ENCODE results near the gene IGSF11. TPM values are rescaled to one million over a fixed set of nuclear protein-coding genes. Genes with fewer than 3 reads are reported as not detected.

IGSF11 gene
- total and polyA plus RNA-seq, 2 of the 4 experiments (the other 2 are of a cell fraction), result 0.18 TPM; not detected in 1

DNA sequence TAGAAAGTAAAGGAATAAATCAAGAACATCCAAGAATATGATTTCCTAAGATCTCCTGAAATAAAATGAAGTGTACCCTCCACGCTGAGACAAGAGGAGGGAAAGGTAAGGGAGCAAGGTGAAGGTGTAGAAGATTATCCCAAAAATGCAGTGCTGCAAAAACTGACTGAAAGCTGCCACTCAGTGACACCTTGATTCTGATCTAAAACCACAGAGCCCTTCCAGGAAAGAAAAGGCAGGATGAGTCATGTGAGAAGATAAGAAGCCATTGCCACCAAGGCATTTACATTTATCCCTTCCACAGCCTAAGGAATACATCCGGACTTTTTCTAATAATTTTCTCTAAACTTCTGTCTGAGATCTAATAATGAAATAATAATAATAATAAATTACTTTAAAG lies 49.9 kb downstream of the IGSF11 start:
- Histone ChIP-seq H3K4ac (ENCODE audit: low read depth, low read length) (no peak overlapping the region), H3K27me3 (ENCODE audit: control insufficient read depth, insufficient read depth, low read length) (no peaks in the 10 kb centered on the region; the same call in 1 of the 2 replicates), H4K8ac (ENCODE audit: low read depth in 2 of 2, low read length in 2 of 2) (no peak overlapping the region), H4K91ac (ENCODE audit: insufficient read depth, low read depth, low read length) (no peak overlapping the region), H3K4me3 (ENCODE audit: insufficient read depth, low read depth, low read length) (no peak overlapping the region), H2BK120ac (ENCODE audit: low read depth, low read length) (no peak overlapping the region), H2BK5ac (ENCODE audit: low read depth, low read length, poor library complexity, severe bottlenecking) (no peak overlapping the region), H2AFZ (replicated peaks; ENCODE audit: low read length, poor library complexity) (no peak overlapping the region), H2AK5ac (ENCODE audit: low read depth, low read length) (no peak overlapping the region), H2AK9ac (replicated peaks; ENCODE audit: low read depth, low read length, poor library complexity) (no peak overlapping the region), H3K79me1 (ENCODE audit: low read depth in 1 of 2, low read length in 2 of 2) (no peaks in the 10 kb centered on the region), H2BK20ac (ENCODE audit: low read depth, low read length) (no peak overlapping the region), H4K5ac (ENCODE audit: low read depth, low read length) (no peak overlapping the region), H3K23ac (ENCODE audit: low read depth, low read length) (no peak overlapping the region), H3K9me3 (ENCODE audit: control insufficient read depth, insufficient read depth, low read length) (no peaks in the 10 kb centered on the region), H4K20me1 (ENCODE audit: insufficient read depth, low read length) (no peaks in the 10 kb centered on the region), H3K18ac (ENCODE audit: low read depth, low read length) (no peak overlapping the region), H3K14ac (replicated peaks; ENCODE audit: low read depth, low read length) (no peak overlapping the region), H3K56ac (ENCODE audit: extremely low read depth, insufficient read depth, low read length) (no peak overlapping the region), H3K4me2 (ENCODE audit: low read depth, low read length) (no peak overlapping the region), H3K4me1 (ENCODE audit: control insufficient read depth, insufficient read depth, low read length) (no peaks in the 10 kb centered on the region), H3K9me1 (ENCODE audit: insufficient read depth, low read length) (no peaks in the 10 kb centered on the region), H3K9ac (ENCODE audit: low read depth, low read length) (no peak overlapping the region), H3K27ac (ENCODE audit: insufficient read depth, low read length) (no peak overlapping the region), H3K36me3 (ENCODE audit: control insufficient read depth, insufficient read depth, low read length) (no peaks in the 10 kb centered on the region), H2BK15ac (ENCODE audit: low read depth, low read length) (no peak overlapping the region)
- no peak for ATAC-seq (ENCODE audit: low read depth)
- dilution Hi-C loops (cut with HindIII; ENCODE audit: low sequenced_read_pairs, unreplicated experiment) (no loop called here), intact Hi-C loops (cut with micrococcal nuclease) (no loop called here), in situ Hi-C loops (cut with MboI; ENCODE audit: low sequenced_read_pairs) (no loop called here)
- no TSS peak for BruUV-seq (replicated peaks)
- WGBS, 2 experiments (ENCODE audit: extremely low coverage in 2 of 2, insufficient read length in 1 of 2), result no CpG with 5 or more reads among the region's 2 CpGs
- no peak for DNase-seq
- POLR2A ChIA-PET (ENCODE audit: unreplicated experiment), result no interaction called here
- TF ChIP-seq MAFK (IDR thresholded peaks at IDR 0.05; ENCODE audit: low read depth, low read length) (no peak), POLR2A (IDR thresholded peaks at IDR 0.05; ENCODE audit: low read depth, low read length) (no peak), RFX5 (IDR thresholded peaks at IDR 0.05; ENCODE audit: low read depth, low read length) (no peak), RCOR1 (IDR thresholded peaks at IDR 0.05; ENCODE audit: insufficient replicate concordance, low read length) (no peak), SMC3 (IDR thresholded peaks at IDR 0.05; ENCODE audit: low read depth, low read length) (no peak), MXI1 (IDR thresholded peaks at IDR 0.05; ENCODE audit: borderline replicate concordance, low read depth, low read length) (no peak), USF2 (IDR thresholded peaks at IDR 0.05; ENCODE audit: low read depth, low read length) (no peak), BHLHE40 (IDR thresholded peaks at IDR 0.05; ENCODE audit: low read depth, low read length) (no peak), CTCF (conservative IDR thresholded peaks at IDR 0.05; ENCODE audit: low read depth, low read length) (no peak), CHD1 (IDR thresholded peaks at IDR 0.05; ENCODE audit: low read depth, low read length) (no peak), CEBPB (IDR thresholded peaks at IDR 0.05; ENCODE audit: low read depth, low read length) (no peak), ELK1 (IDR thresholded peaks at IDR 0.05; ENCODE audit: borderline replicate concordance, low read depth, low read length) (no peak), MAZ (IDR thresholded peaks at IDR 0.05; ENCODE audit: borderline replicate concordance, low read depth, low read length) (no peak), NFE2L2 (IDR thresholded peaks at IDR 0.05; ENCODE audit: low read depth, low read length) (no peak), RAD21 (IDR thresholded peaks at IDR 0.05; ENCODE audit: low read length) (no peak), FOS (IDR thresholded peaks at IDR 0.05; ENCODE audit: low read depth, low read length) (no peak)
- CTCF ChIA-PET, result no interaction called here
